H1 (cell line): ENCODE results near the gene CPPED1. TPM values are rescaled to one million over a fixed set of nuclear protein-coding genes. Genes with fewer than 3 reads are reported as not detected.

Experiments
- CTCF ChIA-PET: fragments of 300-600 bp; sonication (Branson Sonifier 250); formaldehyde crosslinking; loops from one replicate; lab custom pipeline; 2021; ENCODE audit not compliant: partially characterized antibody; lab: Charles Lee
- POLR2A ChIA-PET: fragments of 300-600 bp; sonication (Branson Sonifier 250); formaldehyde crosslinking; loops from one replicate; lab custom pipeline; 2021; ENCODE audit warnings: inconsistent platforms; ENCODE audit not compliant: partially characterized antibody; lab: Charles Lee
- DNase-seq, 2 experiments: peaks; one replicate each; pipeline versions ENCODE4 v3.0.0 to v3.0.0-alpha.2; 2010 to 2022; ENCODE audit warnings: low spot score in 2 of 2, low read depth in 1 of 2, mixed read lengths in 1 of 2
- FAIRE-seq: peaks from 2 replicates; lab custom pipeline; 2011; peaks lifted over from hg19 to GRCh38; lab: Jason Lieb, UNC
- H2AFZ ChIP-seq: 2 replicates; pipeline ENCODE4 v1.8.1; 2012; ENCODE audit warnings: low read length, inconsistent platforms
- H2AK5ac ChIP-seq: 2 replicates; pipeline ENCODE4 v1.6.1; 2013; ENCODE audit warnings: low read depth, low read length
- H2BK120ac ChIP-seq: replicated peaks from 2 replicates; pipeline ENCODE3; 2013; ENCODE audit warnings: low read depth, low read length, inconsistent platforms
- H2BK12ac ChIP-seq: 2 replicates; pipeline ENCODE4 v1.6.1; 2013; ENCODE audit warnings: low read depth, low read length
- H2BK15ac ChIP-seq: 2 replicates; pipeline ENCODE4 v1.6.1; 2013; ENCODE audit warnings: low read length
- H2BK20ac ChIP-seq: 2 replicates; pipeline ENCODE4 v1.6.1; 2013; ENCODE audit warnings: low read length
- H2BK5ac ChIP-seq: 2 replicates; pipeline ENCODE4 v1.6.1; 2013; ENCODE audit warnings: low read depth, low read length
- H3K14ac ChIP-seq: 2 replicates; pipeline ENCODE4 v1.6.1; 2013; ENCODE audit warnings: inconsistent platforms; ENCODE audit not compliant: insufficient read length
- H3K18ac ChIP-seq: 2 replicates; pipeline ENCODE4 v1.6.1; 2013; ENCODE audit warnings: low read length; ENCODE audit errors: extremely low read depth
- H3K23ac ChIP-seq: 2 replicates; pipeline ENCODE4 v1.6.1; 2013; ENCODE audit warnings: inconsistent platforms; ENCODE audit not compliant: insufficient read length
- H3K23me2 ChIP-seq: 2 replicates; pipeline ENCODE4 v1.6.1; 2013; ENCODE audit warnings: low read depth, low read length
- H3K27ac ChIP-seq: 2 replicates; pipeline ENCODE4 v1.6.1; 2011; ENCODE audit warnings: low read depth, low read length, inconsistent platforms
- H3K27me3 ChIP-seq, 4 experiments: replicated peaks in 1 of 4; 1 replicate in 1 of 4; 2 replicates in 3 of 4; pipeline versions ENCODE4 v1.6.1 to v1.8.1; 2011 to 2013; ENCODE audit warnings: low read length in 3 of 4, mild to moderate bottlenecking in 3 of 4, inconsistent platforms in 2 of 4, mixed read lengths in 2 of 4, moderate library complexity in 1 of 4; ENCODE audit not compliant: control insufficient read depth in 3 of 4, insufficient read depth in 3 of 4; ENCODE audit errors: extremely low read depth in 1 of 4
- H3K36me3 ChIP-seq, 4 experiments: 2 replicates each; pipeline versions ENCODE4 v1.6.1 to v1.8.1; 2011 to 2013; ENCODE audit warnings: mild to moderate bottlenecking in 4 of 4, low read length in 3 of 4, moderate library complexity in 2 of 4, control low read depth in 1 of 4, inconsistent platforms in 1 of 4; ENCODE audit not compliant: insufficient read depth in 4 of 4, control insufficient read depth in 2 of 4
- H3K4ac ChIP-seq: replicated peaks from 2 replicates; pipeline ENCODE3; 2013; ENCODE audit warnings: low read length, low read depth, mixed read lengths, inconsistent platforms; ENCODE audit not compliant: insufficient read length
- H3K4me1 ChIP-seq, 4 experiments: replicated peaks in 1 of 4; 1 replicate in 1 of 4; 2 replicates in 3 of 4; pipeline versions ENCODE4 v1.6.1 to v1.8.1; 2011 to 2013; ENCODE audit warnings: low read length in 3 of 4, inconsistent platforms in 2 of 4, mixed read lengths in 1 of 4; ENCODE audit not compliant: insufficient read depth in 4 of 4, control insufficient read depth in 3 of 4
- H3K4me2 ChIP-seq, 2 experiments: 2 replicates each; pipeline versions ENCODE4 v1.6.1 to v1.8.1; 2011 to 2013; ENCODE audit warnings: low read depth in 2 of 2, low read length in 2 of 2, control low read depth in 1 of 2, inconsistent platforms in 1 of 2, mild to moderate bottlenecking in 1 of 2; ENCODE audit not compliant: insufficient read depth in 1 of 2
- H3K4me3 ChIP-seq, 4 experiments: fragments of 200-600, 300-600 bp in 1 of 4; sonication (generic), shearing (Covaris generic), sonication (Bioruptor Twin) in 1 of 4; 2 replicates each; pipeline versions ENCODE4 v1.5.1 to v1.8.1; 2011 to 2016; ENCODE audit warnings: low read length in 4 of 4, low read depth in 3 of 4, control low read depth in 2 of 4, inconsistent platforms in 2 of 4, mild to moderate bottlenecking in 2 of 4, mixed read lengths in 1 of 4, moderate library complexity in 1 of 4; ENCODE audit not compliant: insufficient read depth in 2 of 4; ENCODE audit errors: extremely low read depth in 1 of 4
- H3K56ac ChIP-seq: replicated peaks from 2 replicates; pipeline ENCODE3; 2013; ENCODE audit warnings: low read depth, mild to moderate bottlenecking, mixed read lengths, low read length, inconsistent platforms; ENCODE audit not compliant: insufficient read length
- H3K79me1 ChIP-seq: 2 replicates; pipeline ENCODE4 v1.6.1; 2013; ENCODE audit warnings: low read depth, low read length, control low read depth
- H3K79me2 ChIP-seq, 2 experiments: 2 replicates each; pipeline versions ENCODE4 v1.6.1 to v1.8.1; 2012 to 2013; ENCODE audit warnings: low read length in 2 of 2, mild to moderate bottlenecking in 2 of 2, inconsistent platforms in 1 of 2; ENCODE audit not compliant: insufficient read depth in 2 of 2, control insufficient read depth in 1 of 2
- H3K9ac ChIP-seq, 4 experiments: replicated peaks in 1 of 4; 1 replicate in 1 of 4; 2 replicates in 3 of 4; pipeline versions ENCODE4 v1.6.1 to v1.8.1; 2011 to 2013; ENCODE audit warnings: low read depth in 3 of 4, low read length in 3 of 4, control low read depth in 2 of 4, mild to moderate bottlenecking in 2 of 4, moderate library complexity in 2 of 4, inconsistent platforms in 1 of 4; ENCODE audit errors: extremely low read depth in 1 of 4
- H3K9me3 ChIP-seq, 2 experiments: 2 replicates each; pipeline versions ENCODE4 v1.6.1 to v1.8.1; 2012 to 2013; ENCODE audit warnings: mild to moderate bottlenecking in 2 of 2, moderate library complexity in 2 of 2, control low read depth in 1 of 2, inconsistent platforms in 1 of 2, low read depth in 1 of 2, low read length in 1 of 2, mixed read lengths in 1 of 2; ENCODE audit not compliant: insufficient read depth in 2 of 2
- H4K20me1 ChIP-seq, 2 experiments: replicated peaks in 1 of 2; 2 replicates each; pipeline versions ENCODE3 to v1.8.1; 2011 to 2013; ENCODE audit warnings: inconsistent platforms in 2 of 2, low read length in 2 of 2, mild to moderate bottlenecking in 1 of 2; ENCODE audit not compliant: insufficient read depth in 2 of 2, control insufficient read depth in 1 of 2
- H4K5ac ChIP-seq: 2 replicates; pipeline ENCODE4 v1.6.1; 2013; ENCODE audit warnings: low read length, low read depth, mixed read lengths, inconsistent platforms; ENCODE audit not compliant: insufficient read length
- H4K8ac ChIP-seq: 2 replicates; pipeline ENCODE4 v1.8.0; 2013; ENCODE audit warnings: mild to moderate bottlenecking, moderate library complexity, low read length, inconsistent platforms; ENCODE audit not compliant: insufficient read depth; ENCODE audit errors: extremely low read depth
- H4K91ac ChIP-seq: replicated peaks from 2 replicates; pipeline ENCODE3; 2013; ENCODE audit warnings: low read length, mixed read lengths, inconsistent platforms; ENCODE audit not compliant: insufficient read length
- ATF2 ChIP-seq: IDR thresholded peaks from 2 replicates; pipeline ENCODE4 v1.6.1; 2012; ENCODE audit warnings: low read length, inconsistent platforms
- BRCA1 ChIP-seq: IDR thresholded peaks from 2 replicates; pipeline ENCODE4 v1.6.1; 2012; ENCODE audit warnings: low read depth, low read length, improper control_type of control experiment
- HDAC2 ChIP-seq, 2 experiments: fragments of 300-600 bp in 1 of 2; sonication (generic) in 1 of 2; IDR thresholded peaks; 2 replicates each; pipeline ENCODE4 v1.6.1; 2011 to 2012; ENCODE audit warnings: low read depth in 2 of 2, low read length in 2 of 2, mild to moderate bottlenecking in 2 of 2, moderate library complexity in 2 of 2, borderline replicate concordance in 1 of 2, inconsistent platforms in 1 of 2
- HDAC6 ChIP-seq: IDR thresholded peaks from one replicate; pipeline ENCODE4 v1.7.1; 2012; ENCODE audit warnings: low read depth, mild to moderate bottlenecking, inconsistent platforms, low read length, moderate library complexity
- JUN ChIP-seq: IDR thresholded peaks from 2 replicates; pipeline ENCODE4 v1.6.1; 2011; ENCODE audit warnings: low read depth, mild to moderate bottlenecking, improper control_type of control experiment, low read length
- RFX5 ChIP-seq: IDR thresholded peaks from 2 replicates; pipeline ENCODE4 v1.6.1; 2011; ENCODE audit warnings: low read depth, low read length, improper control_type of control experiment, borderline replicate concordance
- RXRA ChIP-seq: IDR thresholded peaks from 2 replicates; pipeline ENCODE4 v1.6.1; 2011; ENCODE audit warnings: low read depth, mild to moderate bottlenecking, low read length, moderate library complexity; ENCODE audit not compliant: insufficient read depth
- SP2 ChIP-seq: IDR thresholded peaks from 2 replicates; pipeline ENCODE4 v1.6.1; 2012; ENCODE audit warnings: mild to moderate bottlenecking, low read length, inconsistent platforms
- TCF12 ChIP-seq: IDR thresholded peaks from 2 replicates; pipeline ENCODE4 v1.6.1; 2011; ENCODE audit warnings: low read depth, mild to moderate bottlenecking, low read length
- USF2 ChIP-seq: IDR thresholded peaks from 2 replicates; pipeline ENCODE4 v1.6.1; 2011; ENCODE audit warnings: low read length, improper control_type of control experiment
- YY1 ChIP-seq: IDR thresholded peaks from 2 replicates; pipeline ENCODE4 v1.6.1; 2011; ENCODE audit warnings: low read depth, mild to moderate bottlenecking, low read length
- WGBS, 2 experiments: shearing (Covaris generic) in 1 of 2; methylation state at CpG; one replicate each; pipeline versions ENCODE4 v1.1.6 to v1.1.7; 2013 to 2015; ENCODE audit warnings: low lambda C conversion rate in 2 of 2, mixed read lengths in 2 of 2, inconsistent platforms in 1 of 2, low coverage in 1 of 2, missing lambda C conversion rate in 1 of 2; ENCODE audit not compliant: insufficient replicate concordance in 2 of 2, insufficient coverage in 1 of 2, insufficient read length in 1 of 2; ENCODE audit errors: extremely low coverage in 1 of 2, missing lambda C conversion rate in 1 of 2; 5-methylcytosine and 5-hydroxymethylcytosine counted together
- polyA plus RNA-seq, 7 experiments: library from polyadenylated mRNA; depleted of rRNA in 3 of 7; stranded (reverse) in 5 of 7; unstranded in 2 of 7; fragments of >200 nt in 5 of 7; fragments of 200-250 nt in 2 of 7; gene quantifications; 1 replicate in 5 of 7; 2 replicates in 1 of 7; 4 replicates in 1 of 7; pipeline versions ENCODE4 v1.2.1 to v1.2.3, GENCODE V29; 2011 to 2013; ENCODE audit warnings: missing spikeins in 2 of 7, mixed read lengths in 2 of 7
- total RNA-seq: library from RNA; stranded (reverse); fragmentation: NEBNext Ultra II Directional; extraction: Animal tissue kit (Norgen Biotek cat#: 25700); gene quantifications from 2 replicates; pipeline ENCODE4 v1.2.1, GENCODE V29; 2021

Gene CPPED1
- total and polyA plus RNA-seq, 2 of the 8 experiments (the other 6 are each of a cell fraction or from before 2014, with no cell fraction given) = 3.5 to 11.2 TPM

- Histone ChIP-seq H3K9me3 (no peaks in the 10 kb centered on the region), H3K14ac (no peak overlapping the region), H4K5ac (no peak overlapping the region), H3K23ac (no peak overlapping the region), H3K9ac (no peak overlapping the region), H3K18ac (no peak overlapping the region), H2AK5ac (no peak overlapping the region), H3K4me2 (peak overlapping the region; percentile 62 to 65), H4K8ac (0 out of 2 replicates have a peak overlapping the region, but pooled peaks have one; percentile 41), H3K23me2 (peaks cover 5% of the 10 kb centered on the region), H4K91ac (no peak overlapping the region), H3K4me1 (peaks cover 0 to 3% (median 2%) of the 10 kb centered on the region in 4 experiments; a peak in 2 of 7 replicates), H2AFZ (no peak overlapping the region), H4K20me1 (no peaks in the 10 kb centered on the region), H3K27me3 (no peaks in the 10 kb centered on the region), H2BK12ac (no peak overlapping the region), H2BK120ac (no peak overlapping the region), H3K4me3 (peak overlapping the region; percentile 60 to 91 (median 72)), H2BK15ac (no peak overlapping the region), H2BK5ac (no peak overlapping the region), H2BK20ac (no peak overlapping the region), H3K79me1 (no peaks in the 10 kb centered on the region; the same call in 1 of the 2 replicates), H3K27ac (no peak overlapping the region), H3K56ac (no peak overlapping the region), H3K4ac (no peak overlapping the region), H3K36me3 (no peaks in the 10 kb centered on the region), H3K79me2 (no peaks in the 10 kb centered on the region)
- CTCF ChIA-PET = interaction anchor here (0.6 kb wide), 1 partner anchor 412 kb away, joined by 3 read pairs; no protein-coding TSS in a partner anchor
- FAIRE-seq = no peak
- WGBS, 2 experiments = 92% methylated on average over 6 of the region's 6 CpGs; no CpG with 5 or more reads in 1 of the 2 experiments
- POLR2A ChIA-PET = interaction anchor here (0.7 to 2.3 kb wide), 2 partner anchors 9 to 31 kb away, joined by 3 to 8 read pairs; no protein-coding TSS in a partner anchor
- DNase-seq = no peak
- TF ChIP-seq YY1 (no peak), RFX5 (no peak), JUN (no peak), HDAC2 (IDR thresholded peaks at IDR 0.05; ENCODE audit: borderline replicate concordance in 1 of 2, low read depth in 2 of 2, low read length in 2 of 2) (no peak), RXRA (no peak), SP2 (no peak), USF2 (no peak), ATF2 (no peak), TCF12 (no peak), HDAC6 (no peak), BRCA1 (no peak)
Measured at GRCh38 chr16:12802661-12803060, 1.0 kb downstream of the CPPED1 start.
